Measurements from ENCODE around the gene TRAPPC4.
"Not testable (repeated sequence)": the region's sequence is repeated elsewhere in the genome, so short reads cannot be mapped to it uniquely, and the experiment has no call there.

Gene TRAPPC4

GRCh38 chr11:119014209-119014924, 4.2 kb upstream of the TRAPPC4 start:
- ChIA-PET CTCF (interaction anchor here (1.2 to 2.0 kb wide), 3 partner anchors 14 to 309 kb away, joined by 3 to 4 read pairs (median 3); no protein-coding TSS in a partner anchor), POLR2A (interaction anchor here (0.6 to 1.2 kb wide), 2 partner anchors 10 to 30 kb away, joined by 4 read pairs; no protein-coding TSS in a partner anchor)
- no peak for DNase-seq (ENCODE audit: extremely low spot score)
- TF ChIP-seq CTCF (IDR thresholded peaks at IDR 0.05; ENCODE audit: control extremely low read depth, extremely low read depth, low read depth, missing control alignments): no peak

GRCh38 chr11:119015054-119015611, 3.4 kb upstream of the TRAPPC4 start:
- TF ChIP-seq CTCF (IDR thresholded peaks at IDR 0.05; ENCODE audit: control extremely low read depth, extremely low read depth, low read depth, missing control alignments): peak; percentile 10
- ChIA-PET CTCF (interaction anchor here (1.2 to 2.0 kb wide), 3 partner anchors 85 to 308 kb away, joined by 3 to 4 read pairs (median 3); no protein-coding TSS in a partner anchor), POLR2A (interaction anchor here (0.6 to 1.2 kb wide), 2 partner anchors 10 to 11 kb away, joined by 4 to 9 read pairs; no protein-coding TSS in a partner anchor)
- no peak for DNase-seq (ENCODE audit: extremely low spot score)

GRCh38 chr11:119016216-119017009, 2.2 kb upstream of the TRAPPC4 start:
- DNase-seq (ENCODE audit: extremely low spot score): no peak
- no peak for TF ChIP-seq CTCF (IDR thresholded peaks at IDR 0.05; ENCODE audit: control extremely low read depth, extremely low read depth, low read depth, missing control alignments)
- POLR2A ChIA-PET: interaction anchor here (0.7 kb wide), 1 partner anchor 111 kb away, joined by 7 read pairs; no protein-coding TSS in a partner anchor
- CTCF ChIA-PET: interaction anchor here (0.8 to 2.0 kb wide), 4 partner anchors 9 to 307 kb away, joined by 3 to 5 read pairs (median 4); no protein-coding TSS in a partner anchor

GRCh38 chr11:119017377-119017776, 1.2 kb upstream of the TRAPPC4 start:
- DNase-seq (ENCODE audit: extremely low spot score); POLR2A ChIA-PET: not testable (repeated sequence)
- CTCF ChIA-PET: interaction anchor here (1.0 kb wide), 1 partner anchor 17 kb away, joined by 3 read pairs; no protein-coding TSS in a partner anchor

- ChIA-PET POLR2A (interaction anchor here (1.7 kb wide), 1 partner anchor 35 kb away, joined by 6 read pairs; no protein-coding TSS in a partner anchor), CTCF (interaction anchor here (1.0 to 2.1 kb wide), 3 partner anchors 8 to 11 kb away, joined by 3 to 6 read pairs (median 3); no protein-coding TSS in a partner anchor)
- DNase-seq (ENCODE audit: extremely low spot score): no peak
Measured at GRCh38 chr11:119019996-119020395, 1.4 kb downstream of the TRAPPC4 start.

GRCh38 chr11:119021631-119022030, 3.1 kb downstream of the TRAPPC4 start:
- no peak for DNase-seq (ENCODE audit: extremely low spot score)
- no peak for TF ChIP-seq CTCF (IDR thresholded peaks at IDR 0.05; ENCODE audit: control extremely low read depth, extremely low read depth, low read depth, missing control alignments)
- CTCF ChIA-PET: interaction anchor here (1.0 kb wide), 1 partner anchor 9 kb away, joined by 3 read pairs; the partner anchor contains the start of gene SLC37A4
- POLR2A ChIA-PET: no interaction called here

More at GRCh38 chr11:119019996-119020395, 1.4 kb downstream of the TRAPPC4 start:
- TF ChIP-seq CTCF (IDR thresholded peaks at IDR 0.05; ENCODE audit: control extremely low read depth, extremely low read depth, low read depth, missing control alignments): no peak
